Sigmoid colon (tissue), 7 donors: ENCODE results near the gene PPOX. TPM values are rescaled to one million over a fixed set of nuclear protein-coding genes. Genes with fewer than 3 reads are reported as not detected.

ENCODE experiments used
- DNase-seq: peaks from one replicate; pipeline ENCODE4 v3.0.0-alpha.2; 2019
- H3K27ac ChIP-seq, 4 donors: fragments of 200-600 bp; sonication (generic); one replicate each; pipeline ENCODE4 v1.5.1; 2016 to 2019; ENCODE audit warnings: mild to moderate bottlenecking in 1 of 4
- H3K27me3 ChIP-seq, 3 donors: fragments of 200-600 bp; sonication (generic); one replicate each; pipeline ENCODE4 v1.5.1; 2019; ENCODE audit warnings: mild to moderate bottlenecking in 1 of 3
- H3K36me3 ChIP-seq, 4 donors: fragments of 200-600 bp; sonication (generic); one replicate each; pipeline ENCODE4 v1.5.1; 2016 to 2019
- H3K4me1 ChIP-seq, 4 donors: fragments of 200-600 bp; sonication (generic); one replicate each; pipeline ENCODE4 v1.5.1; 2017 to 2019
- H3K4me3 ChIP-seq, 4 donors: fragments of 200-600 bp; sonication (generic); one replicate each; pipeline ENCODE4 v1.5.1; 2017 to 2019; ENCODE audit warnings: mild to moderate bottlenecking in 2 of 4, moderate library complexity in 1 of 4
- H3K9me3 ChIP-seq, 4 donors: fragments of 200-600 bp in 3 of 4; sonication (generic) in 3 of 4; one replicate each; pipeline versions ENCODE4 v1.5.1 to v1.6.1; 2013 to 2019
- CTCF ChIP-seq, 4 experiments: fragments of 450-650 bp in 3 of 4; fragments of 200-600 bp in 1 of 4; IDR thresholded peaks; one replicate each; pipeline ENCODE4 v1.5.1; 2016 to 2019; ENCODE audit warnings: antibody characterized with exemption in 4 of 4, mild to moderate bottlenecking in 3 of 4, moderate library complexity in 2 of 4
- EP300 ChIP-seq, 4 donors: sonication (generic); formaldehyde crosslinking; IDR thresholded peaks; one replicate each; pipeline ENCODE4 v1.6.1; 2017; ENCODE audit warnings: antibody characterized with exemption in 4 of 4
- POLR2A ChIP-seq, 2 donors: fragments of 450-650 bp; IDR thresholded peaks; one replicate each; pipeline ENCODE4 v1.6.1; 2016; ENCODE audit warnings: antibody characterized with exemption in 2 of 2, mild to moderate bottlenecking in 2 of 2, moderate library complexity in 2 of 2
- POLR2AphosphoS5 ChIP-seq, 4 donors: sonication (generic); formaldehyde crosslinking; IDR thresholded peaks; one replicate each; pipeline ENCODE4 v1.6.1; 2017; ENCODE audit warnings: antibody characterized with exemption in 4 of 4
- WGBS, 2 donors: extraction: QIAGEN DNeasy Blood & Tissue Kit; methylation state at CpG; one replicate each; pipeline ENCODE4 v1.1.7; 2013; 5-methylcytosine and 5-hydroxymethylcytosine counted together
- intact Hi-C: fragments of 100-400 bp; cut with DNase I; formaldehyde crosslinking; loops from one replicate; pipeline ENCODE4 v1.15.1; 2023
- polyA plus RNA-seq, 3 donors: library from polyadenylated mRNA; stranded (reverse); fragments of 200-250 nt; gene quantifications; one replicate each; pipeline ENCODE4 v1.2.3, GENCODE V29; 2013
- total RNA-seq, 4 donors: library from RNA; depleted of rRNA; stranded (reverse); fragments of >200 nt; gene quantifications; one replicate each; pipeline ENCODE4 v1.1.0, GENCODE V29; 2016
- donor health status: healthy with polysubstance abuse.
- donor health status: Bipolar disorder and iron deficiency.
- donor health status: healthy.

PPOX gene
- total and polyA plus RNA-seq, 7 donors = 7.4 to 30.9 (median 17.7) TPM

- no peaks in the 10 kb centered on the region for H3K4me1 ChIP-seq
- H3K9me3 ChIP-seq = no peaks in the 10 kb centered on the region
- no peak overlapping the region for H3K4me3 ChIP-seq
- H3K36me3 ChIP-seq = no peaks in the 10 kb centered on the region
- intact Hi-C loops = no loop called here
- H3K27me3 ChIP-seq = no peaks in the 10 kb centered on the region
- TF ChIP-seq EP300 (IDR thresholded peaks at IDR 0.05) (no peak), POLR2AphosphoS5 (IDR thresholded peaks at IDR 0.05) (no peak), CTCF (IDR thresholded peaks at IDR 0.05) (no peak), POLR2A (IDR thresholded peaks at IDR 0.05) (no peak)
- 18 to 49% methylated on average over 2 of the region's 2 CpGs for WGBS, 2 donors
- H3K27ac ChIP-seq = peak overlapping the region; percentile 2 to 68 (median 58)
- no peak for DNase-seq
These were observed 19.6 kb downstream of the PPOX start for GRCh38 chr1:161185732-161186311.

- Histone ChIP-seq H3K4me3 (no peak overlapping the region), H3K27me3 (no peaks in the 10 kb centered on the region), H3K36me3 (peaks cover 0 to 10% (median 0%) of the 10 kb centered on the region in 4 donors), H3K9me3 (no peaks in the 10 kb centered on the region), H3K27ac (no peak overlapping the region), H3K4me1 (peaks cover 0 to under 1% (median 0%) of the 10 kb centered on the region in 4 donors)
- no peak for DNase-seq
- 67 to 84% methylated on average over 3 of the region's 3 CpGs for WGBS, 2 donors
- intact Hi-C loops = no loop called here
- no peak for TF ChIP-seq POLR2AphosphoS5 (IDR thresholded peaks at IDR 0.05)
- no peak for TF ChIP-seq POLR2A (IDR thresholded peaks at IDR 0.05)
- no peak for TF ChIP-seq CTCF (IDR thresholded peaks at IDR 0.05)
- no peak for TF ChIP-seq EP300 (IDR thresholded peaks at IDR 0.05)
These were observed 21.1 kb downstream of the PPOX start for GRCh38 chr1:161187311-161187710.

GRCh38 chr1:161188381-161188780 lies 22.2 kb downstream of the PPOX start:
- no peak for DNase-seq
- Histone ChIP-seq H3K4me3 (no peak overlapping the region), H3K9me3 (no peaks in the 10 kb centered on the region), H3K27me3 (no peaks in the 10 kb centered on the region), H3K27ac (no peak overlapping the region), H3K4me1 (peaks cover 0 to 10% (median 4%) of the 10 kb centered on the region in 4 donors), H3K36me3 (peaks cover 0 to 13% (median 0%) of the 10 kb centered on the region in 4 donors)
- whole genome bisulfite sequencing, 2 donors = 85 to 88% methylated on average over 6 of the region's 6 CpGs
- intact Hi-C loops = no loop called here
- no peak for TF ChIP-seq POLR2AphosphoS5 (IDR thresholded peaks at IDR 0.05)
- TF ChIP-seq POLR2A (IDR thresholded peaks at IDR 0.05) = no peak
- TF ChIP-seq EP300 (IDR thresholded peaks at IDR 0.05) = no peak
- no peak for TF ChIP-seq CTCF (IDR thresholded peaks at IDR 0.05)

- TF ChIP-seq EP300 (IDR thresholded peaks at IDR 0.05) (no peak), CTCF (IDR thresholded peaks at IDR 0.05) (no peak), POLR2A (IDR thresholded peaks at IDR 0.05) (no peak), POLR2AphosphoS5 (IDR thresholded peaks at IDR 0.05) (no peak)
- 94 to 95% methylated on average over 5 of the region's 5 CpGs for WGBS, 2 donors
- Histone ChIP-seq H3K4me3 (no peak overlapping the region), H3K27ac (no peak overlapping the region), H3K4me1 (peaks cover 0 to 10% (median 4%) of the 10 kb centered on the region in 4 donors), H3K27me3 (no peaks in the 10 kb centered on the region), H3K36me3 (peaks cover 0 to 15% (median 0%) of the 10 kb centered on the region in 4 donors), H3K9me3 (no peaks in the 10 kb centered on the region)
- intact Hi-C loops = no loop called here
- DNase-seq = no peak
These were observed 22.8 kb downstream of the PPOX start for GRCh38 chr1:161189036-161189435.
